ENCODE data around the gene MED1. TPM values are rescaled to one million over a fixed set of nuclear protein-coding genes. Genes with fewer than 3 reads are reported as not detected.

The MED1 gene
- total and polyA plus RNA-seq, 4 donors, result 4.4 to 19.3 (median 9.1) TPM

DNA sequence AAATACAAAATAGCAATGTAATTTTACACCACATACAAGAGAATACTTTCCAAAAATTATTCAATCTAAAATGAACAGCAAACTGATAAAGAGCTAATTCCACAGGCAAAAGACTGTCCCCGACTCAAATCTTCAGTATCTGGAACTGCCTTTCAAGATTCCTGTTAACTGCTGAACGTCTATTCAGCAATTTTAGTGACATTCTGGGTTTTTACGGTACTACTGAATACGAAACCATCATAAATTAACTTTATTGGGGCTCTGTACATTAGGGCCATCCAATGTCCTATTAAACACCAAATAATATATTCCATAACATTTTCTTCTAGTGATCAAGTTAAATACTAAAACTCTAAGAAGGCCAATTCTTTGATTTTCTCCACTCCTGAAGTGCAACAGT lies 51.3 kb downstream of the MED1 start:
- Histone ChIP-seq H3K36me3 (ENCODE audit: control insufficient read depth in 4 of 4, insufficient read depth in 3 of 4, low read depth in 1 of 4, low read length in 3 of 4) (no peaks in the 10 kb centered on the region), H3K4me3 (ENCODE audit: low read depth in 1 of 3, low read length in 3 of 3) (peak overlapping the region in 1 of 3 donors; percentile 70), H3K27me3 (ENCODE audit: control insufficient read depth in 4 of 4, insufficient read depth in 4 of 4, low read length in 3 of 4) (no peaks in the 10 kb centered on the region), H3K9me3 (ENCODE audit: control insufficient read depth in 4 of 4, low read length in 3 of 4) (no peaks in the 10 kb centered on the region), H3K4me1 (ENCODE audit: control insufficient read depth in 4 of 4, insufficient read depth in 4 of 4, low read length in 3 of 4) (peaks cover 5 to 18% (median 15%) of the 10 kb centered on the region in 4 donors), H3K27ac (ENCODE audit: low read depth in 1 of 2, low read length in 2 of 2) (no peak overlapping the region), H3K9ac (ENCODE audit: low read depth in 1 of 2, low read length in 2 of 2) (peak overlapping the region in 1 of 2 donors; percentile 38)
- 72% methylated on average over 4 of the region's 4 CpGs for WGBS
- no peak for DNase-seq (ENCODE audit: low spot score)
- TF ChIP-seq REST (IDR thresholded peaks at IDR 0.05) (no peak), TAF1 (conservative IDR thresholded peaks at IDR 0.05) (no peak), RXRA (IDR thresholded peaks at IDR 0.05) (no peak), YY1 (IDR thresholded peaks at IDR 0.05) (no peak), RAD21 (IDR thresholded peaks at IDR 0.05) (no peak), FOXA1 (IDR thresholded peaks at IDR 0.05) (no peak), SP1 (IDR thresholded peaks at IDR 0.05) (no peak), GABPA (IDR thresholded peaks at IDR 0.05 in 1 of 2, conservative IDR thresholded peaks at IDR 0.05 in 1 of 2) (no peak), NR2F2 (IDR thresholded peaks at IDR 0.05) (no peak)
- TF ChIP-seq, protein P1, sequence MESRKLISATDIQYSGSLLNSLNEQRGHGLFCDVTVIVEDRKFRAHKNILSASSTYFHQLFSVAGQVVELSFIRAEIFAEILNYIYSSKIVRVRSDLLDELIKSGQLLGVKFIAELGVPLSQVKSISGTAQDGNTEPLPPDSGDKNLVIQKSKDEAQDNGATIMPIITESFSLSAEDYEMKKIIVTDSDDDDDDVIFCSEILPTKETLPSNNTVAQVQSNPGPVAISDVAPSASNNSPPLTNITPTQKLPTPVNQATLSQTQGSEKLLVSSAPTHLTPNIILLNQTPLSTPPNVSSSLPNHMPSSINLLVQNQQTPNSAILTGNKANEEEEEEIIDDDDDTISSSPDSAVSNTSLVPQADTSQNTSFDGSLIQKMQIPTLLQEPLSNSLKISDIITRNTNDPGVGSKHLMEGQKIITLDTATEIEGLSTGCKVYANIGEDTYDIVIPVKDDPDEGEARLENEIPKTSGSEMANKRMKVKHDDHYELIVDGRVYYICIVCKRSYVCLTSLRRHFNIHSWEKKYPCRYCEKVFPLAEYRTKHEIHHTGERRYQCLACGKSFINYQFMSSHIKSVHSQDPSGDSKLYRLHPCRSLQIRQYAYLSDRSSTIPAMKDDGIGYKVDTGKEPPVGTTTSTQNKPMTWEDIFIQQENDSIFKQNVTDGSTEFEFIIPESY (IDR thresholded peaks at IDR 0.05), result no peak
- TF ChIP-seq, protein P2, sequence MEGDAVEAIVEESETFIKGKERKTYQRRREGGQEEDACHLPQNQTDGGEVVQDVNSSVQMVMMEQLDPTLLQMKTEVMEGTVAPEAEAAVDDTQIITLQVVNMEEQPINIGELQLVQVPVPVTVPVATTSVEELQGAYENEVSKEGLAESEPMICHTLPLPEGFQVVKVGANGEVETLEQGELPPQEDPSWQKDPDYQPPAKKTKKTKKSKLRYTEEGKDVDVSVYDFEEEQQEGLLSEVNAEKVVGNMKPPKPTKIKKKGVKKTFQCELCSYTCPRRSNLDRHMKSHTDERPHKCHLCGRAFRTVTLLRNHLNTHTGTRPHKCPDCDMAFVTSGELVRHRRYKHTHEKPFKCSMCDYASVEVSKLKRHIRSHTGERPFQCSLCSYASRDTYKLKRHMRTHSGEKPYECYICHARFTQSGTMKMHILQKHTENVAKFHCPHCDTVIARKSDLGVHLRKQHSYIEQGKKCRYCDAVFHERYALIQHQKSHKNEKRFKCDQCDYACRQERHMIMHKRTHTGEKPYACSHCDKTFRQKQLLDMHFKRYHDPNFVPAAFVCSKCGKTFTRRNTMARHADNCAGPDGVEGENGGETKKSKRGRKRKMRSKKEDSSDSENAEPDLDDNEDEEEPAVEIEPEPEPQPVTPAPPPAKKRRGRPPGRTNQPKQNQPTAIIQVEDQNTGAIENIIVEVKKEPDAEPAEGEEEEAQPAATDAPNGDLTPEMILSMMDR (IDR thresholded peaks at IDR 0.05; ENCODE audit: low read depth, low read length, missing input control), result no peak
- TF ChIP-seq, protein P3, sequence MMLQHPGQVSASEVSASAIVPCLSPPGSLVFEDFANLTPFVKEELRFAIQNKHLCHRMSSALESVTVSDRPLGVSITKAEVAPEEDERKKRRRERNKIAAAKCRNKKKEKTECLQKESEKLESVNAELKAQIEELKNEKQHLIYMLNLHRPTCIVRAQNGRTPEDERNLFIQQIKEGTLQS (IDR thresholded peaks at IDR 0.05), result no peak

DNA sequence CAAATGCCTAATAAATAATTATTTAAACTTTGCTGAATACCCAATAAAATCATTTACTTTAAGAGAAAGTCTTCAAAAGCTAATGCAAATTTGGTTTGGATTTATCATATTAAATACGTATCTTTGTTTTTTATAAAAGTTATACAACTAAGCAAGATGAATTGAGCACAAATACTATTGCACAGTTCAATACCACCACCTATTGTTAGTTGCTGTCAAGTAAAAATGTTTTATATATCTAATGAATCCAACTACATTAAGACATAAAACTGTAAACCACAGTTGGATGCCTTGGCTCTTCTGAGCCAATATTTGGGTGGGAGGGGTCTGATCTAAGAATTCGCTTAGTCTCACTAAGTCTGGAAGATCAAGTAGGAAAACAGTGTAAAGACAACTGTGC lies 57.3 kb downstream of the MED1 start:
- no peak for TF ChIP-seq RXRA (IDR thresholded peaks at IDR 0.05)
- peak; percentile 54 to 60 for TF ChIP-seq RAD21 (IDR thresholded peaks at IDR 0.05)
- DNase-seq (ENCODE audit: low spot score), result no peak

More for the DNA sequence above, 57.3 kb downstream of the MED1 start:
- H3K27me3 ChIP-seq (ENCODE audit: control insufficient read depth in 4 of 4, insufficient read depth in 4 of 4, low read length in 3 of 4), result no peaks in the 10 kb centered on the region
- 77% methylated on average over 2 of the region's 2 CpGs for WGBS
- H3K27ac ChIP-seq (ENCODE audit: low read depth in 1 of 2, low read length in 2 of 2), result no peak overlapping the region
- H3K4me3 ChIP-seq (ENCODE audit: low read depth in 1 of 3, low read length in 3 of 3), result no peak overlapping the region
- H3K4me1 ChIP-seq (ENCODE audit: control insufficient read depth in 4 of 4, insufficient read depth in 4 of 4, low read length in 3 of 4), result no peaks in the 10 kb centered on the region
- H3K9ac ChIP-seq (ENCODE audit: low read depth in 1 of 2, low read length in 2 of 2), result no peak overlapping the region
- no peaks in the 10 kb centered on the region for H3K9me3 ChIP-seq (ENCODE audit: control insufficient read depth in 4 of 4, low read length in 3 of 4)
- H3K36me3 ChIP-seq (ENCODE audit: control insufficient read depth in 4 of 4, insufficient read depth in 3 of 4, low read depth in 1 of 4, low read length in 3 of 4), result no peaks in the 10 kb centered on the region

Measured in liver (tissue), 9 donors.